Prostate gland (tissue), 2 donors: ENCODE results near the gene FOS.

Experiments
- CTCF ChIP-seq, 4 experiments: fragments of 200-600 bp in 2 of 4; fragments of 450-650 bp in 2 of 4; sonication (generic) in 2 of 4; IDR thresholded peaks; 1 replicate in 3 of 4; 2 replicates in 1 of 4; pipeline ENCODE4 v1.5.1; 2016 to 2019; ENCODE audit warnings: antibody characterized with exemption in 4 of 4, mild to moderate bottlenecking in 2 of 4, moderate library complexity in 2 of 4
- POLR2A ChIP-seq: fragments of 450-650 bp; IDR thresholded peaks from one replicate; pipeline ENCODE4 v1.6.1; 2016; ENCODE audit warnings: antibody characterized with exemption, mild to moderate bottlenecking
- POLR2AphosphoS5 ChIP-seq: sonication (generic); formaldehyde crosslinking; IDR thresholded peaks from one replicate; pipeline ENCODE4 v1.6.1; 2017; ENCODE audit warnings: antibody characterized with exemption

- TF ChIP-seq CTCF (IDR thresholded peaks at IDR 0.05), result no peak
- no peak for TF ChIP-seq POLR2A
- no peak for TF ChIP-seq POLR2AphosphoS5
Observed at GRCh38 chr14:75292886-75293285, 14.3 kb downstream of the FOS start.
